WTC11 (cell line): ENCODE measurements around the gene IL23A. TPM values are rescaled to one million over a fixed set of nuclear protein-coding genes. Genes with fewer than 3 reads are reported as not detected.

Experiments
- ATAC-seq: fragments of 200-7000 bp; cut with Tn5 transposase; 2 replicates; pipeline ENCODE4 v1.10.0; 2021; ENCODE audit warnings: mild to moderate bottlenecking, moderate library complexity
- CTCF ChIA-PET: fragments of 300-600 bp; sonication (Branson Sonifier 250); formaldehyde crosslinking; loops from one replicate; lab custom pipeline; 2021; ENCODE audit warnings: antibody characterized with exemption; lab: Charles Lee
- POLR2A ChIA-PET: fragments of 350-600 bp; sonication (Branson Sonifier 250); formaldehyde crosslinking; loops from one replicate; lab custom pipeline; 2021; ENCODE audit warnings: antibody characterized with exemption; lab: Charles Lee
- DNase-seq: peaks from one replicate; pipeline ENCODE4 v3.0.0; 2021; ENCODE audit warnings: low spot score
- H3K27ac Mint-ChIP-seq: 2 replicates; pipeline ENCODE4 v1.8.0; 2021; ENCODE audit warnings: mixed read lengths
- H3K27me3 Mint-ChIP-seq: 2 replicates; pipeline ENCODE4 v1.8.0; 2021; ENCODE audit warnings: low read depth, mild to moderate bottlenecking, moderate library complexity, mixed read lengths
- H3K36me3 Mint-ChIP-seq: 2 replicates; pipeline ENCODE4 v1.8.0; 2021; ENCODE audit warnings: mixed read lengths
- H3K4me1 Mint-ChIP-seq: 2 replicates; pipeline ENCODE4 v1.8.0; 2022; ENCODE audit warnings: mixed read lengths
- H3K4me3 Mint-ChIP-seq: 2 replicates; pipeline ENCODE4 v1.8.0; 2021; ENCODE audit warnings: mild to moderate bottlenecking, moderate library complexity, mixed read lengths
- H3K9me3 Mint-ChIP-seq: 2 replicates; pipeline ENCODE4 v1.8.0; 2021; ENCODE audit warnings: mixed read lengths
- AFF4 ChIP-seq: sonication (generic); formaldehyde crosslinking; IDR thresholded peaks from 2 replicates; pipeline ENCODE4 v1.8.1; 2023; ENCODE audit warnings: mild to moderate bottlenecking, missing genetic modification reagents, borderline replicate concordance
- E2F4 ChIP-seq: sonication (generic); formaldehyde crosslinking; IDR thresholded peaks from 2 replicates; pipeline ENCODE4 v1.8.1; 2022; ENCODE audit warnings: low read depth, mild to moderate bottlenecking, moderate library complexity, missing genetic modification reagents, borderline replicate concordance
- E2F5 ChIP-seq: sonication (generic); formaldehyde crosslinking; IDR thresholded peaks from 2 replicates; pipeline ENCODE4 v1.8.1; 2022; ENCODE audit warnings: mild to moderate bottlenecking, moderate library complexity, missing genetic modification reagents
- HMGA2 ChIP-seq: fragments of 250-450 bp; sonication (Bioruptor Pico); IDR thresholded peaks from 2 replicates; pipeline ENCODE4 v1.4.0; 2021; ENCODE audit warnings: mild to moderate bottlenecking, moderate library complexity
- IRF2 ChIP-seq: sonication (generic); formaldehyde crosslinking; IDR thresholded peaks from 2 replicates; pipeline ENCODE4 v1.8.0; 2022; ENCODE audit warnings: low read depth, missing genetic modification reagents, borderline replicate concordance
- KAT7 ChIP-seq: sonication (generic); formaldehyde crosslinking; IDR thresholded peaks from 2 replicates; pipeline ENCODE4 v1.8.1; 2023; ENCODE audit warnings: missing genetic modification reagents, mild to moderate bottlenecking, borderline replicate concordance
- NFYB ChIP-seq: sonication (generic); formaldehyde crosslinking; conservative IDR thresholded peaks from 2 replicates; pipeline ENCODE4 v1.8.0; 2022; ENCODE audit warnings: low read depth, missing genetic modification reagents
- RELA ChIP-seq: sonication (generic); formaldehyde crosslinking; IDR thresholded peaks from 2 replicates; pipeline ENCODE4 v1.8.1; 2022; ENCODE audit warnings: missing genetic modification reagents, mild to moderate bottlenecking, borderline replicate concordance
- RORB ChIP-seq: fragments of 250-450 bp; sonication (Bioruptor Pico); IDR thresholded peaks from 2 replicates; pipeline ENCODE4 v1.9.0; 2021; ENCODE audit warnings: mild to moderate bottlenecking
- SP1 ChIP-seq: sonication (generic); formaldehyde crosslinking; conservative IDR thresholded peaks from 2 replicates; pipeline ENCODE4 v1.8.1; 2022; ENCODE audit warnings: missing genetic modification reagents
- TEAD4 ChIP-seq: sonication (generic); formaldehyde crosslinking; IDR thresholded peaks from 2 replicates; pipeline ENCODE4 v1.8.0; 2022; ENCODE audit warnings: mild to moderate bottlenecking, missing genetic modification reagents
- ZBTB21 ChIP-seq: sonication (generic); formaldehyde crosslinking; IDR thresholded peaks from 2 replicates; pipeline ENCODE4 v1.8.1; 2023; ENCODE audit warnings: mild to moderate bottlenecking, missing genetic modification reagents, borderline replicate concordance
- ZBTB43 ChIP-seq: sonication (generic); formaldehyde crosslinking; IDR thresholded peaks from 2 replicates; pipeline ENCODE4 v1.8.1; 2023; ENCODE audit warnings: mild to moderate bottlenecking, missing genetic modification reagents
- ZNF121 ChIP-seq: sonication (generic); formaldehyde crosslinking; IDR thresholded peaks from 2 replicates; pipeline ENCODE4 v1.8.0; 2023; ENCODE audit warnings: missing genetic modification reagents
- ZNF138 ChIP-seq: sonication (generic); formaldehyde crosslinking; conservative IDR thresholded peaks from 2 replicates; pipeline ENCODE4 v1.8.1; 2022; ENCODE audit warnings: mild to moderate bottlenecking, moderate library complexity, missing genetic modification reagents
- ZNF671 ChIP-seq: fragments of 250-450 bp; sonication (Bioruptor Pico); IDR thresholded peaks from 2 replicates; pipeline ENCODE4 v1.8.0; 2021; ENCODE audit warnings: mild to moderate bottlenecking
- total RNA-seq: library from RNA; stranded (reverse); gene quantifications from 3 replicates; pipeline ENCODE4 v1.2.3, GENCODE V29; 2021
- TF ChIP-seq, protein P1 (sequence below): sonication (generic); formaldehyde crosslinking; conservative IDR thresholded peaks from 2 replicates; pipeline ENCODE4 v1.8.1; 2022; ENCODE audit warnings: mild to moderate bottlenecking, missing genetic modification reagents
- TF ChIP-seq, protein P2 (sequence below): fragments of 250-450 bp; sonication (Bioruptor Pico); IDR thresholded peaks from 2 replicates; pipeline ENCODE4 v1.9.0; 2021; ENCODE audit warnings: moderate library complexity, mild to moderate bottlenecking, inconsistent platforms, borderline replicate concordance
- TF ChIP-seq, protein P3 (sequence below): fragments of 250-450 bp; sonication (Bioruptor Pico); IDR thresholded peaks from 2 replicates; pipeline ENCODE4 v1.9.0; 2021; ENCODE audit warnings: mild to moderate bottlenecking, borderline replicate concordance

IL23A gene
- total RNA-seq, 1 experiment from 2014 or later = 2.9 TPM

GRCh38 chr12:56298828-56299227 is 39.9 kb upstream of the IL23A start:
- H3K36me3 Mint-ChIP-seq = peaks cover 14% of the 10 kb centered on the region
- TF ChIP-seq, protein P1, sequence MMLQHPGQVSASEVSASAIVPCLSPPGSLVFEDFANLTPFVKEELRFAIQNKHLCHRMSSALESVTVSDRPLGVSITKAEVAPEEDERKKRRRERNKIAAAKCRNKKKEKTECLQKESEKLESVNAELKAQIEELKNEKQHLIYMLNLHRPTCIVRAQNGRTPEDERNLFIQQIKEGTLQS (CRISPR knock-in tag) = no peak
- TF ChIP-seq KAT7 (CRISPR knock-in tag) (no peak), NFYB (CRISPR knock-in tag) (no peak), ZBTB21 (CRISPR knock-in tag) (no peak), ZNF121 (CRISPR knock-in tag) (no peak), IRF2 (CRISPR knock-in tag) (no peak), E2F5 (CRISPR knock-in tag) (no peak), HMGA2 (CRISPR knock-in tag) (no peak), SP1 (CRISPR knock-in tag) (no peak), ZBTB43 (no peak), AFF4 (CRISPR knock-in tag) (no peak), ZNF671 (CRISPR knock-in tag) (no peak), E2F4 (CRISPR knock-in tag) (no peak), RELA (CRISPR knock-in tag) (no peak), ZNF138 (CRISPR knock-in tag) (no peak), RORB (CRISPR knock-in tag) (no peak), TEAD4 (no peak)
- TF ChIP-seq, protein P2, sequence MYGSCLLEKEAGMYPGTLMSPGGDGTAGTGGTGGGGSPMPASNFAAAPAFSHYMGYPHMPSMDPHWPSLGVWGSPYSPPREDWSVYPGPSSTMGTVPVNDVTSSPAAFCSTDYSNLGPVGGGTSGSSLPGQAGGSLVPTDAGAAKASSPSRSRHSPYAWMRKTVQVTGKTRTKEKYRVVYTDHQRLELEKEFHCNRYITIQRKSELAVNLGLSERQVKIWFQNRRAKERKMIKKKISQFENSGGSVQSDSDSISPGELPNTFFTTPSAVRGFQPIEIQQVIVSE = no peak
- TF ChIP-seq, protein P3, sequence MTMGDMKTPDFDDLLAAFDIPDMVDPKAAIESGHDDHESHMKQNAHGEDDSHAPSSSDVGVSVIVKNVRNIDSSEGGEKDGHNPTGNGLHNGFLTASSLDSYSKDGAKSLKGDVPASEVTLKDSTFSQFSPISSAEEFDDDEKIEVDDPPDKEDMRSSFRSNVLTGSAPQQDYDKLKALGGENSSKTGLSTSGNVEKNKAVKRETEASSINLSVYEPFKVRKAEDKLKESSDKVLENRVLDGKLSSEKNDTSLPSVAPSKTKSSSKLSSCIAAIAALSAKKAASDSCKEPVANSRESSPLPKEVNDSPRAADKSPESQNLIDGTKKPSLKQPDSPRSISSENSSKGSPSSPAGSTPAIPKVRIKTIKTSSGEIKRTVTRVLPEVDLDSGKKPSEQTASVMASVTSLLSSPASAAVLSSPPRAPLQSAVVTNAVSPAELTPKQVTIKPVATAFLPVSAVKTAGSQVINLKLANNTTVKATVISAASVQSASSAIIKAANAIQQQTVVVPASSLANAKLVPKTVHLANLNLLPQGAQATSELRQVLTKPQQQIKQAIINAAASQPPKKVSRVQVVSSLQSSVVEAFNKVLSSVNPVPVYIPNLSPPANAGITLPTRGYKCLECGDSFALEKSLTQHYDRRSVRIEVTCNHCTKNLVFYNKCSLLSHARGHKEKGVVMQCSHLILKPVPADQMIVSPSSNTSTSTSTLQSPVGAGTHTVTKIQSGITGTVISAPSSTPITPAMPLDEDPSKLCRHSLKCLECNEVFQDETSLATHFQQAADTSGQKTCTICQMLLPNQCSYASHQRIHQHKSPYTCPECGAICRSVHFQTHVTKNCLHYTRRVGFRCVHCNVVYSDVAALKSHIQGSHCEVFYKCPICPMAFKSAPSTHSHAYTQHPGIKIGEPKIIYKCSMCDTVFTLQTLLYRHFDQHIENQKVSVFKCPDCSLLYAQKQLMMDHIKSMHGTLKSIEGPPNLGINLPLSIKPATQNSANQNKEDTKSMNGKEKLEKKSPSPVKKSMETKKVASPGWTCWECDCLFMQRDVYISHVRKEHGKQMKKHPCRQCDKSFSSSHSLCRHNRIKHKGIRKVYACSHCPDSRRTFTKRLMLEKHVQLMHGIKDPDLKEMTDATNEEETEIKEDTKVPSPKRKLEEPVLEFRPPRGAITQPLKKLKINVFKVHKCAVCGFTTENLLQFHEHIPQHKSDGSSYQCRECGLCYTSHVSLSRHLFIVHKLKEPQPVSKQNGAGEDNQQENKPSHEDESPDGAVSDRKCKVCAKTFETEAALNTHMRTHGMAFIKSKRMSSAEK (CRISPR knock-in tag) = no peak
- H3K4me1 Mint-ChIP-seq = peaks cover 26% of the 10 kb centered on the region
- CTCF ChIA-PET = interaction anchor here (0.6 to 1.3 kb wide), 6 partner anchors 12 to 110 kb away, joined by 3 to 6 read pairs (median 3); partner anchors contain the start of genes COQ10A, RNF41 and SMARCC2
- POLR2A ChIA-PET = interaction anchor here (2.3 kb wide), 1 partner anchor 61 kb away, joined by 6 read pairs; the partner anchor contains the start of gene STAT2
- ATAC-seq = no peak
- no peaks in the 10 kb centered on the region for H3K9me3 Mint-ChIP-seq
- peak overlapping the region; percentile 70 for H3K27ac Mint-ChIP-seq
- no peaks in the 10 kb centered on the region for H3K27me3 Mint-ChIP-seq
- H3K4me3 Mint-ChIP-seq = peak overlapping the region; percentile 92
- DNase-seq = no peak
